HepG2 (cell line): Measurements from ENCODE around the gene CCDC116. TPM values are rescaled to one million over a fixed set of nuclear protein-coding genes. Genes with fewer than 3 reads are reported as not detected.

Experiments
- ATF2 ChIP-seq: sonication (generic); formaldehyde crosslinking; IDR thresholded peaks from 2 replicates; pipeline ENCODE4 v1.4.0; 2020; ENCODE audit warnings: missing genetic modification reagents
- BATF2 ChIP-seq: sonication (generic); formaldehyde crosslinking; IDR thresholded peaks from 2 replicates; pipeline ENCODE4 v1.8.0; 2022; ENCODE audit warnings: mild to moderate bottlenecking, missing genetic modification reagents, moderate library complexity
- E2F5 ChIP-seq: sonication (generic); formaldehyde crosslinking; conservative IDR thresholded peaks from 2 replicates; pipeline ENCODE4 v1.4.0; 2020; ENCODE audit warnings: missing genetic modification reagents
- PAWR ChIP-seq: sonication (generic); formaldehyde crosslinking; IDR thresholded peaks from 2 replicates; pipeline ENCODE4 v1.4.0; 2020; ENCODE audit warnings: missing genetic modification reagents, mild to moderate bottlenecking, borderline replicate concordance
- POGK ChIP-seq: sonication (generic); formaldehyde crosslinking; conservative IDR thresholded peaks from 2 replicates; pipeline ENCODE4 v1.8.0; 2022; ENCODE audit warnings: mild to moderate bottlenecking, moderate library complexity, missing genetic modification reagents
- PRMT3 ChIP-seq: sonication (generic); formaldehyde crosslinking; IDR thresholded peaks from 2 replicates; pipeline ENCODE4 v1.8.1; 2022; ENCODE audit warnings: low read depth, mild to moderate bottlenecking, moderate library complexity, missing genetic modification reagents, borderline replicate concordance
- RERE ChIP-seq: IDR thresholded peaks from 2 replicates; pipeline ENCODE4 v1.6.1; 2016; ENCODE audit warnings: low read depth, missing genetic modification reagents, missing compliant biosample characterization
- SMAD9 ChIP-seq: sonication (generic); formaldehyde crosslinking; IDR thresholded peaks from 2 replicates; pipeline ENCODE4 v1.5.1; 2020; ENCODE audit warnings: mild to moderate bottlenecking, missing genetic modification reagents
- XBP1 ChIP-seq: sonication (generic); formaldehyde crosslinking; IDR thresholded peaks from 2 replicates; pipeline ENCODE4 v1.5.0; 2020; ENCODE audit warnings: missing genetic modification reagents
- ZNF18 ChIP-seq: sonication (generic); formaldehyde crosslinking; IDR thresholded peaks from 2 replicates; pipeline ENCODE4 v1.8.0; 2022; ENCODE audit warnings: mild to moderate bottlenecking, missing genetic modification reagents; ENCODE audit not compliant: insufficient replicate concordance
- ZSCAN25 ChIP-seq: sonication (generic); formaldehyde crosslinking; IDR thresholded peaks from 2 replicates; pipeline ENCODE4 v1.8.0; 2022; ENCODE audit warnings: mild to moderate bottlenecking, missing genetic modification reagents
- ZXDC ChIP-seq: sonication (generic); formaldehyde crosslinking; IDR thresholded peaks from 2 replicates; pipeline ENCODE4 v1.5.0; 2020; ENCODE audit warnings: mild to moderate bottlenecking, missing genetic modification reagents
- polyA plus RNA-seq, 8 experiments: library from polyadenylated mRNA; depleted of rRNA in 3 of 8; stranded (reverse) in 7 of 8; unstranded in 1 of 8; fragments of >200 nt; fragmentation: Illumina TruSeq in 4 of 8; extraction: Trizol in 4 of 8; gene quantifications; 2 replicates each; pipeline versions ENCODE4 v1.2.1 to v1.2.3, GENCODE V29; 2011 to 2016; ENCODE audit warnings: low read depth in 4 of 8, missing spikeins in 1 of 8, mixed read lengths in 1 of 8; ENCODE audit not compliant: insufficient read depth in 1 of 8
- total RNA-seq, 5 experiments: library from RNA; depleted of rRNA; stranded (reverse); fragments of >200 nt; fragmentation: Illumina TruSeq; extraction: Trizol; gene quantifications; 2 replicates each; pipeline ENCODE4 v1.2.3, GENCODE V29; 2016; ENCODE audit warnings: low read depth in 1 of 5

Gene CCDC116
- total and polyA plus RNA-seq, 2 of the 13 experiments (the other 11 are each of a cell fraction or from before 2014, with no cell fraction given) = 0.15 to 0.33 TPM

GRCh38 chr22:21641789-21642583, 9.4 kb downstream of the CCDC116 start, which contains the start of gene SDF2L1 (continued):
- TF ChIP-seq POGK (no peak), ATF2 (CRISPR knock-in tag) (no peak), RERE (CRISPR knock-in tag) (no peak; the same call in 1 of the 2 replicates), ZNF18 (CRISPR knock-in tag) (no peak), E2F5 (no peak; the same call in 1 of the 2 replicates), BATF2 (no peak), ZSCAN25 (CRISPR knock-in tag) (no peak), XBP1 (peak; percentile 90; the same call in 1 of the 2 replicates), SMAD9 (no peak), PRMT3 (CRISPR knock-in tag) (no peak), ZXDC (peak; percentile 23; the same call in 1 of the 2 replicates), PAWR (CRISPR knock-in tag) (no peak)
